Effector memory CD4-positive, alpha-beta T cell (primary cell): ENCODE results near the gene SPATA2L.
A peak's percentile ranks its signal among the peaks of the same experiment; 100 is the strongest.
"Not testable (repeated sequence)": the region's sequence is repeated elsewhere in the genome, so short reads cannot be mapped to it uniquely, and the experiment has no call there.

Source experiments
- DNase-seq, 3 donors: peaks; one replicate each; pipeline ENCODE4 v3.0.0-alpha.2; 2020
- H3K27ac ChIP-seq: 2 replicates; pipeline ENCODE4 v1.7.0; 2013; ENCODE audit warnings: mild to moderate bottlenecking, low read length, moderate library complexity; ENCODE audit not compliant: insufficient read depth, poor library complexity, severe bottlenecking
- H3K27me3 ChIP-seq: replicated peaks from 2 replicates; pipeline ENCODE4 v1.7.0; 2013; ENCODE audit warnings: mild to moderate bottlenecking, low read length; ENCODE audit not compliant: insufficient read depth, control insufficient read depth, poor library complexity, severe bottlenecking
- H3K36me3 ChIP-seq: 2 replicates; pipeline ENCODE4 v1.7.0; 2013; ENCODE audit warnings: mild to moderate bottlenecking, low read length, moderate library complexity; ENCODE audit not compliant: control insufficient read depth, insufficient read depth
- H3K4me1 ChIP-seq: 2 replicates; pipeline ENCODE4 v1.7.0; 2013; ENCODE audit warnings: low read length, mild to moderate bottlenecking; ENCODE audit not compliant: control insufficient read depth, insufficient read depth, poor library complexity, severe bottlenecking
- H3K4me3 ChIP-seq: 2 replicates; pipeline ENCODE4 v1.7.0; 2013; ENCODE audit warnings: low read length, low read depth, mild to moderate bottlenecking; ENCODE audit not compliant: insufficient read depth, poor library complexity, severe bottlenecking
- H3K9me3 ChIP-seq: 2 replicates; pipeline ENCODE4 v1.7.0; 2013; ENCODE audit warnings: mild to moderate bottlenecking, low read length, moderate library complexity; ENCODE audit not compliant: control insufficient read depth

The SPATA2L gene

GRCh38 chr16:89690392-89690901 is 11.1 kb downstream of the SPATA2L start:
- H3K4me1 ChIP-seq, result peaks cover 7% of the 10 kb centered on the region
- H3K4me3 ChIP-seq, result no peak overlapping the region
- H3K9me3 ChIP-seq, result no peaks in the 10 kb centered on the region
- no peak overlapping the region for H3K27ac ChIP-seq
- H3K36me3 ChIP-seq, result peaks cover 37% of the 10 kb centered on the region
- H3K27me3 ChIP-seq, result no peaks in the 10 kb centered on the region
- no peak for DNase-seq

GRCh38 chr16:89689621-89690020 is 11.9 kb downstream of the SPATA2L start:
- not testable (repeated sequence) for H3K27me3 ChIP-seq, DNase-seq, H3K4me1 ChIP-seq, H3K9me3 ChIP-seq, H3K27ac ChIP-seq, H3K4me3 ChIP-seq
- H3K36me3 ChIP-seq, result peaks cover 31% of the 10 kb centered on the region

GRCh38 chr16:89689142-89689541 is 12.4 kb downstream of the SPATA2L start:
- peaks cover 30% of the 10 kb centered on the region for H3K36me3 ChIP-seq
- no peak overlapping the region for H3K4me3 ChIP-seq
- peaks cover 7% of the 10 kb centered on the region for H3K4me1 ChIP-seq
- H3K27me3 ChIP-seq, result no peaks in the 10 kb centered on the region
- H3K9me3 ChIP-seq, result no peaks in the 10 kb centered on the region
- no peak for DNase-seq
- no peak overlapping the region for H3K27ac ChIP-seq

- Histone ChIP-seq H3K4me3 (no peak overlapping the region), H3K27me3 (no peaks in the 10 kb centered on the region), H3K4me1 (peaks cover 7% of the 10 kb centered on the region), H3K36me3 (peaks cover 23% of the 10 kb centered on the region), H3K27ac (no peak overlapping the region), H3K9me3 (no peaks in the 10 kb centered on the region)
- DNase-seq, result no peak
These were observed 13.1 kb downstream of the SPATA2L start for GRCh38 chr16:89688395-89688794.

GRCh38 chr16:89687092-89687940 is 14.2 kb downstream of the SPATA2L start:
- Histone ChIP-seq H3K27ac (peak overlapping the region; percentile 93), H3K36me3 (peaks cover 18% of the 10 kb centered on the region), H3K4me3 (peak overlapping the region; percentile 95), H3K27me3 (no peaks in the 10 kb centered on the region), H3K9me3 (no peaks in the 10 kb centered on the region), H3K4me1 (peaks cover 7% of the 10 kb centered on the region)
- DNase-seq, result peak in 1 of 3 donors; percentile 16

- Histone ChIP-seq H3K4me1 (peaks cover 7% of the 10 kb centered on the region), H3K9me3 (no peaks in the 10 kb centered on the region), H3K4me3 (peak within 1 kb of the TSS; percentile 95), H3K36me3 (peaks cover 11% of the 10 kb centered on the region), H3K27ac (peak within 1 kb of the TSS; percentile 93), H3K27me3 (no peaks in the 10 kb centered on the region)
- peak; percentile 79 to 87 (median 84) for DNase-seq
These were observed 14.9 kb downstream of the SPATA2L start, which contains the start of gene CDK10 for GRCh38 chr16:89686520-89687091. Gene CDK10 (plus strand): TSS chr16:89686689. CDS start chr16:89686711, 22 bp downstream.

- no peaks in the 10 kb centered on the region for H3K27me3 ChIP-seq
- H3K9me3 ChIP-seq, result no peaks in the 10 kb centered on the region
- H3K4me3 ChIP-seq, result peak overlapping the region; percentile 95
- H3K36me3 ChIP-seq, result peaks cover 5% of the 10 kb centered on the region
- H3K4me1 ChIP-seq, result peaks cover 7% of the 10 kb centered on the region
- H3K27ac ChIP-seq, result no peak overlapping the region
- no peak for DNase-seq
These were observed 15.6 kb downstream of the SPATA2L start for GRCh38 chr16:89685916-89686315.

- H3K4me1 ChIP-seq, result no peaks in the 10 kb centered on the region
- H3K9me3 ChIP-seq, result no peaks in the 10 kb centered on the region
- DNase-seq, result no peak
- no peak overlapping the region for H3K4me3 ChIP-seq
- H3K27ac ChIP-seq, result no peak overlapping the region
- no peaks in the 10 kb centered on the region for H3K36me3 ChIP-seq
- no peaks in the 10 kb centered on the region for H3K27me3 ChIP-seq
These were observed 23.2 kb downstream of the SPATA2L start for GRCh38 chr16:89678258-89678657.

- no peaks in the 10 kb centered on the region for H3K4me1 ChIP-seq
- H3K4me3 ChIP-seq, result no peak overlapping the region
- no peaks in the 10 kb centered on the region for H3K9me3 ChIP-seq
- H3K27ac ChIP-seq, result no peak overlapping the region
- no peak for DNase-seq
- no peaks in the 10 kb centered on the region for H3K27me3 ChIP-seq
- H3K36me3 ChIP-seq, result no peaks in the 10 kb centered on the region
These were observed 29.1 kb downstream of the SPATA2L start for GRCh38 chr16:89672177-89672941.
